ENCODE results near the gene WDFY4.

The WDFY4 gene

DNA sequence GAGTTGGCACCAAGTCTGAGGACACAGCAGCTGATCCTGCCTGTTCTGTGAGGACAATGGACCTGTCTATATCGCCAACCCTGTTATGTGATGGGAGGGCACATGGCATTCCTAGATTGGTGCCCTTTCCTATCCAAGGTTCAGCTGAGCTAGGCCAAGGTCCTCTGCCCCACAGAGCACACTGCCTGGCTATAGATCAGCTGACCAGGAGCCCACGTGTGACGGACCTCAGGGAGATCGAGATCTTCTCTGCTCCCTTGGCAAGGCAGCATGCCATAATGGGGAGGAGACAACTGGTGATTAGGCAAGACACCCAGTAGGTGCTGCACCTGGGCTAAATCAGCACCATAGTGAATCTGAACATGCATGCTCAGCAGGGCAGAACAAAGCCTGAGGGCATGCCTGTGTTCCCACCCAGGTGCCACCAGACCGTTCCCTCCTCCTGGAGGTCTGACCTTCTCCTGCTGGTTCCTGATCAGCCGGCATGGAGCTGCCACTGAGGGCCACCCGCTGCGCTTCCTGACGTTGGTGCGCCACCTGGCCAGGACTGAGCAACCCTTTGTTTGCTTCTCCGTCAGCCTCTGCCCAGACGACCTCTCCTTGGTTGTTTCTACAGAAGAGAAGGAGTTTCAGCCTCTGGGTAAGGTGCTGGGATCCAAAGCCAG, 93.7 kb downstream of the WDFY4 start:
- H3K4me3 ChIP-seq (ENCODE audit: low read length) = no peak overlapping the region
- no peak for TF ChIP-seq ZNF274 (IDR thresholded peaks at IDR 0.05; ENCODE audit: low read depth, low read length)

GRCh38 chr10:48779077-48779476, 94.4 kb downstream of the WDFY4 start:
- no peak for TF ChIP-seq ZNF274 (IDR thresholded peaks at IDR 0.05; ENCODE audit: low read depth, low read length)
- no peak overlapping the region for H3K4me3 ChIP-seq (ENCODE audit: low read length)

DNA sequence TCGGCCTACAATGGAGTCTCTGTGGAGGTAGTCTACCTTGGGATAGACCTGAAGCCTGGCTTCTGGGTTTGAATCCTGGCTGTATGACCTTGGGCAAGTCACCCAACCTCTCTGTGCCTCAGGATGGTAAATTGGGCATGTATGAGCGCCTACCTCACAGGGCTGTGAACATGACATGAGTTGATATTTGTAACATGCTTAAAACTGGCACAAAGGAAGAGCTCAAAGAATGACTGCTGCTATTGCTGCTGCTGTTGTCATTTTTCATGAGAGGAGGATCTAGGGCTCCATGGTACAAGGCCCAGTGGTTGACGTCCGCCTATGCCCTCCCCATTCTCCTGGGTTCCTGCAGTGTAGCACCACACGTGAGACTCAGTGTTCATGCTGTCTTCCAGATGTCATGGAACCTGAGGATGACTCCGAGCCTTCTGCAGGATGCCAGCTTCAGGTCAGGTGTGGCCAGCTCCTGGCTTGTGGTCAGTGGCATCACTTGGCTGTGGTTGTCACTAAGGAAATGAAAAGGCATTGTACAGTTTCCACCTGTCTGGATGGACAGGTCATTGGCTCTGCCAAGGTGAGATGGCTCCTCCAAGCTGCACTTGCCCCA, 95.0 kb downstream of the WDFY4 start:
- H3K4me3 ChIP-seq (ENCODE audit: low read length) = no peak overlapping the region
- no peak for TF ChIP-seq ZNF274 (IDR thresholded peaks at IDR 0.05; ENCODE audit: low read depth, low read length)

DNA sequence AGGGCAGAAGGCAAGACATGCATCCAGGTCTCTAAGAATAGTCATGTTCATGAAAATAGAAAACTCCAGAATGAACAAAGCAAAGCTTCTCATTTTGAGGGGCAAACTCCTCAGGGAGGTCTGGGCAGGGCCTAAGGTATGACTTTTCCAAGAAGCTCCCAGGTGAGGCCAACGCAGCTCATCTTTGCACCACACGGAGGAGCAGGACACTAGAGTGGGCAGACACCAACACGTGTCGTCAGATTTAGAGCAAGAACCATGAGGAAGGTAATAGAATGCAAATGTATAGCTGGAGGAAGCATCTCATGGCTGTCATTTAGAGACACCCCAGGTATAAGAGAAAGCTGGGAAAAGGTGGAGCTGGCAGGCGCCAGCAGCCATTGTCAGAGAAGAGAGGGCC, 95.7 kb downstream of the WDFY4 start:
- TF ChIP-seq ZNF274 (IDR thresholded peaks at IDR 0.05; ENCODE audit: low read depth, low read length) = no peak
- H3K4me3 ChIP-seq (ENCODE audit: low read length) = no peak overlapping the region

- H3K4me3 ChIP-seq (ENCODE audit: low read length) = no peak overlapping the region
- no peak for TF ChIP-seq ZNF274 (IDR thresholded peaks at IDR 0.05; ENCODE audit: low read depth, low read length)
Measured at GRCh38 chr10:48782386-48782785, 97.7 kb downstream of the WDFY4 start.

DNA sequence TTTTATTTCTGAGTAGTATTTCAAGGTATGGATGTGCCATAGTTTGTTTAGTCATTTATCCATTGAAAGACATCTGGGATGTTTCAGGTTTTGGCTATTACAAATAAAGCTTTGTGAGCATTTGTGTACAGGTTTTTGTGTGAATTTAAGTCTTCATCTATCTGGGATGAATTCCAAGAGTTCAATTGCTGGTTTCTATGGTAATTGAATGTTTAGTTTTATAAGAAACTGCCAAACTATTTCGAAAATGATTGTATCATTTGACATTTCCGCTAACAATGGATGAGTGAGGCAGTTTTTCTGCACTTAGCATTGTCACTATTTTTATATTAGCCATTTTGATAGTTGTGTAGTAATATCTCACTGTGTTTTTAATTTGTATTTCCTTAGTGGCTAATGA, 99.4 kb downstream of the WDFY4 start:
- H3K4me3 ChIP-seq (ENCODE audit: low read length) = no peak overlapping the region
- no peak for TF ChIP-seq ZNF274 (IDR thresholded peaks at IDR 0.05; ENCODE audit: low read depth, low read length)

GRCh38 chr10:48785796-48786195, 101.1 kb downstream of the WDFY4 start:
- TF ChIP-seq ZNF274 (IDR thresholded peaks at IDR 0.05; ENCODE audit: low read depth, low read length) = no peak
- no peak overlapping the region for H3K4me3 ChIP-seq (ENCODE audit: low read length)

- no peak for TF ChIP-seq ZNF274 (IDR thresholded peaks at IDR 0.05; ENCODE audit: low read depth, low read length)
- H3K4me3 ChIP-seq (ENCODE audit: low read length) = no peak overlapping the region
Measured at GRCh38 chr10:48786606-48787282, 102.1 kb downstream of the WDFY4 start.

- no peak overlapping the region for H3K4me3 ChIP-seq (ENCODE audit: low read length)
- TF ChIP-seq ZNF274 (IDR thresholded peaks at IDR 0.05; ENCODE audit: low read depth, low read length) = no peak
Measured at GRCh38 chr10:48788554-48788953, 103.9 kb downstream of the WDFY4 start.

DNA sequence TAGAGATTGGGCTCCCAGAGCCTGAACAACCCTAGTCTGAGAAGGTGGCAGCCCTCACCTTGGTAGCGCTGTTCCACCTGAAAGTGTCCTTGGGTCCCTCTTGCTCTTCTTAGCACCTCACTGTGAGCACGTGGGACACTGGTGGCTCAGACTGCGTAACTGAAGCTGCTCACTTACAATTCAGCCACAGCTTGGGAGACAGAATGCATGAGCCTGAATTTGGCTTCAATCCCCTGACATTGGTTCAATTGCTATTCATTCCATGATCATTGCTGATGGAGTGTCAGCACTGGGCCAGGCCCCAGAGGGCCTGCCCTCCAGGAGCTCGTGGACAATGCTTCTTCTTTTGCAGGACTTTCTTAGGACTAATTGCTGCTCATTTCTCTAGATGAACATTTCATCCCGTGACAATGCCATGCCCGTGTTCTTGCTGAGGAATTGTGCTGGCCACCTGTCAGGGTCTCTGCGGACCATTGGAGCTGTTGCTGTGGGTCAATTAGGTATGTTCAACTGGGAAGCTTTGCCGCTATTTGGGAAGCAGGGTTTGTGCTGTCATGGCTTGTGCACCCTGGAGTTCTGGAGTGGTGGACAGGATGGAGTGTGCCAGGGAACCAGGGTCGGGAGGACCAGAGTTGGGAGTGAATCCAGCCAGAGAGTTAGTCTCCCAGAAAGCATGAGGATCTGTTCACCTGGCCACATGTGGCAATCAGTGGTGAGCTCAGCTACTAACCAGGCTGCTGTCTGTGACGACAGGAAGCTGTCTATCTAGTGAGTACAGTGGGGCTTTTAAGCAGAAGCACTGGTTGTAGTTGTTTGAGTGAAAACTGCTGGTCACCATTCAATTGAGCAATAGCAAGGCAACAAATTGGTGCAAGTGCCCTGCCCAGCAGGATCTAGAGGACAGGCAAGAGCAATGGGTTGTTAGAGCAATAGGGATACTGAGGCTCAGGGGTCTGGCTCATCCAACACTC, 105.1 kb downstream of the WDFY4 start:
- H3K4me3 ChIP-seq (ENCODE audit: low read length) = no peak overlapping the region
- TF ChIP-seq ZNF274 (IDR thresholded peaks at IDR 0.05; ENCODE audit: low read depth, low read length) = no peak

GRCh38 chr10:48790457-48791044, 105.9 kb downstream of the WDFY4 start:
- TF ChIP-seq ZNF274 (IDR thresholded peaks at IDR 0.05; ENCODE audit: low read depth, low read length) = no peak
- no peak overlapping the region for H3K4me3 ChIP-seq (ENCODE audit: low read length)

GRCh38 chr10:48791267-48791928, 106.7 kb downstream of the WDFY4 start:
- no peak for TF ChIP-seq ZNF274 (IDR thresholded peaks at IDR 0.05; ENCODE audit: low read depth, low read length)
- H3K4me3 ChIP-seq (ENCODE audit: low read length) = no peak overlapping the region

DNA sequence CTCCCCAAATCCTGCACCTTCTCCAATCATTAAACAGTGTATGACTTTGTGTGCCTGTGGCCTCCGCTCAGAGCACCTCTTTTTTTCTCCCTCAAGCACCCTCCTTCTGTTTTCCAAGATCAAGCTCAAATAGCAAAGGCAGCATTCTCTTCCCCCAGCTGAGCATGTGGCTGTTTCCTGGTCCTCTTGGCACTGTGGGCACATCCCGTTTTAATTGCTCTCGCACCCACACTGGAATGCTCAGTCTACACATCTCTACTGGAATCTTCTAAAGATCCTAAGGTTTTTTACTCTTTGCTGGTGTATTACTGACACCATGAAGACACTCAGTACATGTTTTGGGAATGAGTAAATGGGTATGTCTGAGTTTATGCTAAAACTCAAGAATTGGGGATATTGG, 107.4 kb downstream of the WDFY4 start:
- no peak for TF ChIP-seq ZNF274 (IDR thresholded peaks at IDR 0.05; ENCODE audit: low read depth, low read length)
- no peak overlapping the region for H3K4me3 ChIP-seq (ENCODE audit: low read length)

Data from GM08714 (cell line).